Measurements from ENCODE around the gene WWOX. TPM values are rescaled to one million over a fixed set of nuclear protein-coding genes. Genes with fewer than 3 reads are reported as not detected.

Gene WWOX
- total RNA-seq, 1 donor, result 8.2 TPM

GRCh38 chr16:79069633-79070032 lies 970.2 kb downstream of the WWOX start:
- no peak overlapping the region for H3K4me3 ChIP-seq (ENCODE audit: low read depth, low read length)
- TF ChIP-seq CTCF (IDR thresholded peaks at IDR 0.05; ENCODE audit: insufficient read depth, low read depth, low read length), result no peak
- no peak for DNase-seq (ENCODE audit: low read depth)

- H3K4me3 ChIP-seq (ENCODE audit: low read depth, low read length), result no peak overlapping the region
- TF ChIP-seq CTCF (IDR thresholded peaks at IDR 0.05; ENCODE audit: insufficient read depth, low read depth, low read length), result no peak
- no peak for DNase-seq (ENCODE audit: low read depth)
Measured at GRCh38 chr16:79071424-79071823, 972.0 kb downstream of the WWOX start.

GRCh38 chr16:79072517-79072916 lies 973.1 kb downstream of the WWOX start:
- DNase-seq (ENCODE audit: low read depth), result no peak
- TF ChIP-seq CTCF (IDR thresholded peaks at IDR 0.05; ENCODE audit: insufficient read depth, low read depth, low read length), result no peak
- H3K4me3 ChIP-seq (ENCODE audit: low read depth, low read length), result no peak overlapping the region

GRCh38 chr16:79073566-79073965 lies 974.1 kb downstream of the WWOX start:
- no peak for TF ChIP-seq CTCF (IDR thresholded peaks at IDR 0.05; ENCODE audit: insufficient read depth, low read depth, low read length)
- H3K4me3 ChIP-seq (ENCODE audit: low read depth, low read length), result no peak overlapping the region
- DNase-seq (ENCODE audit: low read depth), result no peak

GRCh38 chr16:79074541-79074940 lies 975.1 kb downstream of the WWOX start:
- H3K4me3 ChIP-seq (ENCODE audit: low read depth, low read length), result no peak overlapping the region
- no peak for TF ChIP-seq CTCF (IDR thresholded peaks at IDR 0.05; ENCODE audit: insufficient read depth, low read depth, low read length)
- DNase-seq (ENCODE audit: low read depth), result no peak

GRCh38 chr16:79074951-79075350 lies 975.5 kb downstream of the WWOX start:
- DNase-seq (ENCODE audit: low read depth), result no peak
- no peak for TF ChIP-seq CTCF (IDR thresholded peaks at IDR 0.05; ENCODE audit: insufficient read depth, low read depth, low read length)
- H3K4me3 ChIP-seq (ENCODE audit: low read depth, low read length), result no peak overlapping the region

GRCh38 chr16:79076047-79076767 lies 976.8 kb downstream of the WWOX start:
- no peak for TF ChIP-seq CTCF (IDR thresholded peaks at IDR 0.05; ENCODE audit: insufficient read depth, low read depth, low read length)
- DNase-seq (ENCODE audit: low read depth), result no peak
- H3K4me3 ChIP-seq (ENCODE audit: low read depth, low read length), result no peak overlapping the region
